OCI-LY7 (cell line): Measurements from ENCODE around the gene CDK5. TPM values are rescaled to one million over a fixed set of nuclear protein-coding genes. Genes with fewer than 3 reads are reported as not detected.

Experiments used
- BruUV-seq: library from RNA; stranded (reverse); fragments of 400-500 nt; replicated peaks from 2 replicates; lab custom pipeline; 2021; lab: Mats Ljungman, UMichigan
- CTCF ChIA-PET: fragments of 300-600 bp; sonication (Branson Sonifier 250); formaldehyde crosslinking; loops from one replicate; lab custom pipeline; 2022; ENCODE audit warnings: antibody characterized with exemption; ENCODE audit not compliant: unreplicated experiment; lab: Charles Lee
- POLR2A ChIA-PET: fragments of 300-600 bp; sonication (Branson Sonifier 250); formaldehyde crosslinking; loops from one replicate; lab custom pipeline; 2022; ENCODE audit warnings: antibody characterized with exemption; lab: Charles Lee
- DNase-seq: peaks from one replicate; pipeline ENCODE4 v3.0.0-alpha.2; 2015; ENCODE audit warnings: low spot score
- H2AFZ ChIP-seq: fragments of 200-600 bp; sonication (generic), shearing (Covaris generic); 2 replicates; pipeline ENCODE4 v1.6.1; 2014; ENCODE audit warnings: mild to moderate bottlenecking, antibody characterized with exemption, low read length, moderate library complexity
- H3K27ac ChIP-seq: fragments of 200-600 bp; sonication (generic); 2 replicates; pipeline ENCODE4 v1.5.1; 2014; ENCODE audit warnings: mixed run types, low read depth, mild to moderate bottlenecking, moderate library complexity, low read length, inconsistent platforms; ENCODE audit not compliant: poor library complexity, severe bottlenecking
- H3K36me3 ChIP-seq: fragments of 200-600 bp; sonication (generic); 2 replicates; pipeline ENCODE4 v1.6.1; 2014; ENCODE audit warnings: mild to moderate bottlenecking, antibody characterized with exemption, low read length, moderate library complexity, mixed read lengths; ENCODE audit not compliant: insufficient read depth
- H3K4me1 ChIP-seq: fragments of 200-600 bp; sonication (generic); 2 replicates; pipeline ENCODE4 v1.5.1; 2014; ENCODE audit warnings: mild to moderate bottlenecking, low read length; ENCODE audit not compliant: insufficient read depth, poor library complexity, severe bottlenecking
- H3K4me2 ChIP-seq: fragments of 200-600 bp; sonication (generic); 2 replicates; pipeline ENCODE4 v1.6.1; 2014; ENCODE audit warnings: mild to moderate bottlenecking, low read length
- H3K4me3 ChIP-seq: fragments of 200-600 bp; sonication (generic); 2 replicates; pipeline ENCODE4 v1.5.1; 2014; ENCODE audit warnings: mild to moderate bottlenecking, low read depth, low read length; ENCODE audit not compliant: poor library complexity, severe bottlenecking
- H3K79me2 ChIP-seq: fragments of 200-600 bp; sonication (generic); 2 replicates; pipeline ENCODE4 v1.6.1; 2016; ENCODE audit warnings: low read depth, mild to moderate bottlenecking, low read length, moderate library complexity, mixed read lengths; ENCODE audit not compliant: insufficient read depth
- H3K9me2 ChIP-seq: fragments of 200-600 bp; sonication (generic); 2 replicates; pipeline ENCODE4 v1.6.1; 2016; ENCODE audit warnings: mild to moderate bottlenecking, low read length, mixed read lengths; ENCODE audit not compliant: insufficient read depth
- H3K9me3 ChIP-seq: fragments of 200-600 bp; sonication (generic); 2 replicates; pipeline ENCODE4 v1.6.1; 2014; ENCODE audit warnings: mild to moderate bottlenecking, mixed run types, low read length, mixed read lengths
- H4K20me1 ChIP-seq: fragments of 200-600 bp; sonication (generic); 2 replicates; pipeline ENCODE4 v1.6.1; 2014; ENCODE audit warnings: mild to moderate bottlenecking, antibody characterized with exemption, low read length, moderate library complexity, mixed read lengths; ENCODE audit not compliant: insufficient read depth
- CTCF ChIP-seq: fragments of 200-600 bp; sonication (generic); conservative IDR thresholded peaks from 2 replicates; pipeline ENCODE4 v1.5.1; 2014; ENCODE audit warnings: mild to moderate bottlenecking, antibody characterized with exemption, low read length, moderate library complexity, mixed read lengths
- EZH2phosphoT487 ChIP-seq: fragments of 200-600 bp; sonication (generic); IDR thresholded peaks from 2 replicates; pipeline ENCODE4 v1.6.1; 2018; ENCODE audit warnings: low read depth, borderline replicate concordance, mild to moderate bottlenecking, mixed run types, antibody characterized with exemption, low read length, moderate library complexity, mixed read lengths
- intact Hi-C: fragments of 100-400 bp; cut with micrococcal nuclease; formaldehyde crosslinking; loops from one replicate; pipeline ENCODE4 v1.10.0; 2022; ENCODE audit not compliant: unreplicated experiment
- total RNA-seq, 2 experiments: library from RNA; depleted of rRNA in 1 of 2; stranded (reverse); fragments of >200 nt in 1 of 2; shearing (Covaris generic) in 1 of 2; gene quantifications; 2 replicates each; pipeline ENCODE4 v1.2.3, GENCODE V29; 2014 to 2022

The CDK5 gene
- total RNA-seq, 2 experiments from 2014 or later = 23.7 to 30.9 TPM

GRCh38 chr7:151094675-151095074, 37.0 kb upstream of the CDK5 start:
- intact Hi-C loops = loop anchor here (10.0 kb wide), 1 partner anchor 60 kb away; no protein-coding TSS in a partner anchor
- Histone ChIP-seq H3K36me3 (no peaks in the 10 kb centered on the region), H3K9me3 (no peaks in the 10 kb centered on the region), H3K27ac (no peak overlapping the region), H3K4me2 (no peak overlapping the region), H3K4me3 (no peak overlapping the region), H4K20me1 (no peaks in the 10 kb centered on the region; the same call in 1 of the 2 replicates), H3K4me1 (peaks cover 3% of the 10 kb centered on the region), H3K9me2 (no peaks in the 10 kb centered on the region), H2AFZ (no peak overlapping the region), H3K79me2 (no peaks in the 10 kb centered on the region)
- TF ChIP-seq EZH2phosphoT487 (no peak), CTCF (no peak)
- CTCF ChIA-PET = interaction anchor here (0.7 kb wide), 1 partner anchor 16 kb away, joined by 13 read pairs; no protein-coding TSS in a partner anchor
- POLR2A ChIA-PET = interaction anchor here (0.6 to 0.8 kb wide), 5 partner anchors 8 to 124 kb away, joined by 3 to 5 read pairs (median 3); partner anchors contain the start of gene FASTK
- DNase-seq = no peak
- no TSS peak for BruUV-seq

GRCh38 chr7:151093748-151094147, 36.1 kb upstream of the CDK5 start:
- Histone ChIP-seq H4K20me1 (no peaks in the 10 kb centered on the region; the same call in 1 of the 2 replicates), H2AFZ (no peak overlapping the region), H3K9me2 (no peaks in the 10 kb centered on the region), H3K4me3 (no peak overlapping the region), H3K79me2 (no peaks in the 10 kb centered on the region), H3K27ac (no peak overlapping the region), H3K9me3 (no peaks in the 10 kb centered on the region), H3K4me1 (peaks cover 3% of the 10 kb centered on the region), H3K4me2 (no peak overlapping the region), H3K36me3 (no peaks in the 10 kb centered on the region)
- DNase-seq = no peak
- intact Hi-C loops = loop anchor here (10.0 kb wide), 1 partner anchor 61 kb away; no protein-coding TSS in a partner anchor
- TF ChIP-seq EZH2phosphoT487 = no peak
- BruUV-seq = no TSS peak
- POLR2A ChIA-PET = interaction anchor here (0.5 to 0.7 kb wide), 3 partner anchors 9 to 758 kb away, joined by 3 read pairs; no protein-coding TSS in a partner anchor
- CTCF ChIA-PET = interaction anchor here (1.1 kb wide), 1 partner anchor 11 kb away, joined by 3 read pairs; the partner anchor contains the start of gene TMUB1

GRCh38 chr7:151091988-151092387, 34.3 kb upstream of the CDK5 start:
- BruUV-seq = no TSS peak
- Histone ChIP-seq H4K20me1 (no peaks in the 10 kb centered on the region; the same call in 1 of the 2 replicates), H3K9me2 (no peaks in the 10 kb centered on the region), H3K9me3 (no peaks in the 10 kb centered on the region), H3K4me2 (no peak overlapping the region), H3K27ac (no peak overlapping the region), H2AFZ (no peak overlapping the region), H3K4me1 (no peaks in the 10 kb centered on the region), H3K36me3 (no peaks in the 10 kb centered on the region), H3K4me3 (no peak overlapping the region), H3K79me2 (no peaks in the 10 kb centered on the region)
- CTCF ChIA-PET = no interaction called here
- no peak for DNase-seq
- TF ChIP-seq CTCF (no peak), EZH2phosphoT487 (no peak)
- intact Hi-C loops = loop anchor here (10.0 kb wide), 1 partner anchor 63 kb away; no protein-coding TSS in a partner anchor
- POLR2A ChIA-PET = no interaction called here
